GM15510 (cell line): ENCODE measurements around the gene ANKRD6.

ENCODE experiments used
- POLR2A ChIP-seq: IDR thresholded peaks from 3 replicates; pipeline ENCODE4 v1.6.1; 2011; ENCODE audit warnings: borderline replicate concordance; ENCODE audit not compliant: insufficient read length; ENCODE audit errors: extremely low read depth

Gene ANKRD6

DNA sequence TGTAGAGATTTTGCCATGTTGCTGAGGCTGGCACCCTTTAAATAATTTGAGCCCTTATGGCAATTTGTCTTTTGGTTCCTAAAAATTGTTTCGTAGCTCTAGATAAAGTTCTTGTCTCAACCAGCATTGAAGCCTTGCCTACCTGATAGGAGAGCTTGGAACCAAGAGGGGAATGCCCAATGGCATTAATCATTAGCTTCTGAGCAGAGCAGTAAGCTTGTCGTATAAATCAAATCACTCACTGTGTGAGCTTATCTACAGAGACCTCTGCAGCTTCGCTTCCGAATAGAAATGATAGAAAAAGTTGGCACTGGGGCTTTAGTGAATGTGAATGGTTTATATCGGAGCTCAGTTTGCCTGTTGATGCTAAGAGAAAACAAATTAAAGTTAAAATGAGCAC is 10.7 kb downstream of the ANKRD6 start:
- no peak for TF ChIP-seq POLR2A

DNA sequence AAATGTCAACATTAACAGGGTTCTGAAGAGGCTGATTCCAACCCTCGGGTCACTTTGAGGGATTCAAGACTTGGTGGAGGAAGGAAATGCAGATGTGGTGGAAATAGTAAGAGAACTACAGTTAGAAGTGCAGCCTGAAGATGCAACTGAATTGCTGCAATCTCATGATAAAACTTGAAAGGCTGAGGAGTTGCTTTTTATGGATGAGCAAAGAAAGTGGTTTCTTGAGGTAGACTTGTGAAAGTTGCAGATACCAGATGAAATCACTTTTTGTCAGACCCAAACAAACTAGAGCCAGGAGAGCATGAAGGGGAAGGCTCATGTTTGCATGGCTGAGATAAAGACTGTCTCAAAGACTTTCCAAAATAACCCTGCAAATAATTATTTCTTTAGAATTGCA is 16.2 kb downstream of the ANKRD6 start:
- no peak for TF ChIP-seq POLR2A

- no peak for TF ChIP-seq POLR2A
Measured at GRCh38 chr6:89452281-89452680, 19.3 kb downstream of the ANKRD6 start.

DNA sequence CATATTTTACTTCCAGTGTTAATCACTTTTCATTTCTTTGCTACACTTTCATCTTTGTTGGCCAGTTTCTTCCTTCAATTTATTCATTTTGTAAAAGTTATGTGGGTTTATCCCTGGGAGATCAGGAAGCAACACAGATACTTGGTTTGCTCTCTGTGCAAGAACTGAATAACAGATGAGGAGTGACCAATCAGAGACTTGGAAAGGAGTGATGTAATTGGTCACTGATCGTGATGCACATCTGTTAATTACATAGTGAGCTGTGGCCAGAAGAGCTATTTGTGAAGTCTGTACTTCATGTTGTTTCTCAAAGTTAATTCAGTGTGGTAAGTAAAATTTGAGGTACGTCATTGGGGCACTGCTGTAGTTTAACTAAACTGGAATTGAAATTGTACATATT is 21.3 kb downstream of the ANKRD6 start:
- no peak for TF ChIP-seq POLR2A

DNA sequence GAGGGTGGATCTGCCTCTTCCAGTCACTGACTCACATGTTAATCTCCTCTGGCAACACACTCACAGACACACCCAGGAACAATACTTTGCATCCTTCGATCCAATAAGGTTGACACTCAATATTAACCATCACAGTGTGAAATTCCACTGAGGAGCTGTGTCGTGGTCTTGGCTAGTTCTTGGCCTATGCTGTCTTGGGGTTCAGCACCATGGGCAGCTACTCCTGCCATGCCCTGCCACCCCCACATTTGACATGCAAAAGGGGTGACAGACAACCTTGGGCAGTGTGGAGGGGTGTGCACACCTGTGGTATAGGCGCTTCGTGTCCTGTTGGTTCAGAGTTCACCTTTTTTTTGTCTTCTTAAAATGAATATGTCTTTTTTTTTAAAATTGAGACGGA is 25.8 kb downstream of the ANKRD6 start:
- no peak for TF ChIP-seq POLR2A

DNA sequence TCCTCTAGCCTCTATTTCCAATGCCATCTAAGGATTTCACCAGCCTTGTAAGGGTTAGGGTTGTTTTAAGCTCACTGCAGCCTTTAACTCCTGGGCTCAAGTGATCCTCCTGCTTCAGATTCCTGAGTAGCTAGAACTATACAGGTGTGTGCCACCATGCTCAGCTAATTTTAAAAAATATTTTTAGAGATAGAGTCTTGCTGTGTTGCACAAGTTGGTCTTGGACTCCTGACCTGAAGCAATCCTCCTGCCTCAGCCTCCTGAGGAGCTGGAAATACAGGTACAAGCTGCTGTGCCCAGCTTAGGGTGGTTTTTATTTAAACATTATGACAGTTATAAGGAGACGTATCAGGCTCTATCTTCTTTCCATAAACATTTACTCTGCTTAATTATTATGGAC is 26.5 kb downstream of the ANKRD6 start:
- no peak for TF ChIP-seq POLR2A

GRCh38 chr6:89460713-89461112 is 27.8 kb downstream of the ANKRD6 start:
- TF ChIP-seq POLR2A = no peak

DNA sequence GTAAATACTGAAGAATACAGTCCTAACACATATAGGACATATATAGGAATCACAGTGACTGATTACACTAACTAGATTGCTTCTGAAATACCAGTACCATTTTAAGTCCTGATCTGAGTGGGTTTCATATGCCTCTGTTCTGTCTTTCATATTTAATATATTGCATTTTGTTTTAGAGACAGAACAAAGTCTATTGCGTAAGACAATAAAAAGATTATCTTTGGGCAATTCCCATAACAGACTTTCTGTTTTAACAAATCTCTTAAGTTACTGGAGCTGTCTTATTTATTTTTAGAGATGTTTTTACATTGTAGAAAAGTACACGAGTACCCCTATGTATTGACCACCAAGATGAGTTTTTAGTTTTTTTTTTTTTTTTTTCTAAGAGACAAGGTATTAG is 29.6 kb downstream of the ANKRD6 start:
- no peak for TF ChIP-seq POLR2A

GRCh38 chr6:89464295-89464694 is 31.3 kb downstream of the ANKRD6 start:
- TF ChIP-seq POLR2A = no peak

GRCh38 chr6:89467437-89467836 is 34.5 kb downstream of the ANKRD6 start:
- no peak for TF ChIP-seq POLR2A

DNA sequence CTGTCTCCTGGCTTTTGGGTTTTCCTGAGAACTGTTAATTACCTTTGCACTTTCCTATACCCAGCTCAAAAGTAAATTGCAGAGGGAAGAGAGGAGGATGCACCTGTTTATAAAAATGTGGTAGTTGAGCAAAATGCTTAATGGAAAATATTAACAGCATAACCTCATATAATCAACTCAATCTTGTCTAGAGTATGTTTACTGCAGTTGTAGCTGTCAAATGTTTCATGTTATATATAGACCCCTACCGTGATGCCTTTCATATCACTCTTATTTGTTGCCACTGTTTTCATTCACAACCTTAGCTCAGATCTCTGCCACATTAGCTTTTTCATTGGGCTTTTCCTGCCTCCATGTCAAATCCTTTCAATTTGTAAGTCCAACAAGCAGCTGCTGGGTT is 36.0 kb downstream of the ANKRD6 start:
- no peak for TF ChIP-seq POLR2A

GRCh38 chr6:89471287-89471867 is 38.4 kb downstream of the ANKRD6 start:
- TF ChIP-seq POLR2A = no peak

DNA sequence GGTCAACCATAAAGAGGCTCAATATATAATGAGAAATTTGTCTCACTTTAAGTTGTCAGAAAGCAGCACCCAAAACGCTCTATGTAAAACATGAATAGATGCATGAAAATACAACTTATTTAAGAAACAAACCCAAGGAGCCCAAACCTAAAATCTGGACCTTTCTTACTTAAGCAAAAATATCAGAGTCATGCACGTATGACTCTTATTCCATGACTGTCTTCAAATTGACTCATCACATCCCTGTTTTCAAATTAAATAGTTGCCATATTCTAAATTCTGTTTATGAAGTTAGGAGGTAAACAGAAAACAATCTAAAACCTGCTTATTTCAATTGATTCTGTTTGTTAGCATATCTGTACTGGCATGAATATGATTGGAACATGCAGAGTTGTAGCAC is 42.1 kb downstream of the ANKRD6 start:
- no peak for TF ChIP-seq POLR2A

DNA sequence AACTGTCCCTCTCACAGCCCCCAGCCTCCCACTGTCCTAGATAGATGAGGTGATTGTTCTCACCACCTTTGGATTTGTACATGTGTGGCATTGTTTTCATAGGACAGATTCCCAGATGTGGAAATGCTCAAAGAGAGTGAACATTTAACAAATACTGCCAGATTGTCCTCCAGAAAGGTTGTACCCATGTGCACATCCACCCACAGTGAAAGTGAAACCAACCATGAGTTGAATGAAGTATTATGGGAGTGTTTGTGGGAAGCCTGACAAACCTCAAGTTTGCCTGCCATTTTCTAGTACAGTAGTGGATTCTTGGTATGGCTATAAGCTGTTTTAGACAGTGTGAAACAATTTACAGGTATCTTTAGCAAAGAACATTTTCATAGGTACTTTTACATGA is 42.7 kb downstream of the ANKRD6 start:
- TF ChIP-seq POLR2A = no peak

DNA sequence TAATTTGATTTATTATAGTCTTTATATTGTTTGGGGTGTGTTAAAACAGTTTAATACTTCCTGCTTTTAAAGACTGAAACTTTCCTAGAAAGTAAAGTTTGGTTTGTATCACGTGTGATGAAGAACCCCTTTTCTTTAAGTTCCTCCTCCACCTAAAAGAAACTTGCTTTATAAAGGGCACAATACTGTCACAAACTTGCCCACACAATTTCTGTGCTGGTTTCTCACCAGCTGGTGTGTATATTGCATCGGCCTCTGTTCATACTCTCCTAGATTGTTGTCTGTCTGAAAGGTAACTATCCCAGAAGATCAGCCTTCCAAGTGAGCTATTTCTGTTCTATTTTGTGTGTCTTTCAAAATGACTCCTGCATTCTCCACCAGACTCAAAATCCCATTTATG is 46.9 kb downstream of the ANKRD6 start:
- no peak for TF ChIP-seq POLR2A

DNA sequence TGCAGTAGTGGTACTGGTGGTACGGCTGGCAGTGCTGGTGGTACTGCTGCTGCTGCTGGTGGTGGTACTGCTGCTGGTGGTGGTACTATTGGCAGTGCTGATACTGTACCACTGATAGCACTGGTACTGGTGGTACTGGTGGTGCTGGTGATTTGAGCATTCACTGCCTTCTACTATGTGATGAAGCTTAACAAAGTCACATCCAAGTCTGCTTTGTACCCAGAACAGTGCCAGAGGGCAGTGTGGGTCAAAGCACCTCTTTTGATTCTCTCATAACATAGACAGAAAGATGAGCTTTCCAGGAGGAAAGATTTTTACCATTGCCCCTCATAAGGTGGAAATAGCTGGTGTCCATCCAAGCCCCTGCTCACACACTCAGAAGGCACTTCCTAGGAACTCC is 48.7 kb downstream of the ANKRD6 start:
- no peak for TF ChIP-seq POLR2A

DNA sequence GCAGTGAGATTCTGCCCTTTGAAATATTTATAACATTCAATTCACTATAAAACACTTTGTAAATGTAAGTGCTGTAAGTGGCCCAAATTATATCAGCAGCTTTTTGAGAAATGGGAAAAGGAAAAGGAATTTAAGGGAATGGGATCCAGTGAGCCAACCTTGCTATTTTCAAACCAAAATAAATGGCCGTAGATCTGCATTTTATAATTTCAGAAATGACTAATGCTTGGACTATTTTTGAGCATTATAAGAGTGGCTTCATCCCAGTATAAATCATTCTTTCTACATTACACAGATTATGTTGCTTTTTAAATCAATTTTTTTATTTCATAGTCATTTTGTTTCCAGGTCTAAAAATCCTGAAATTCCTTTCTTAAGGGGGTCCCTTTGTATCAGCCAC is 49.2 kb downstream of the ANKRD6 start:
- no peak for TF ChIP-seq POLR2A
